Caki2 (cell line): ENCODE data around the gene UGT1A9. TPM values are rescaled to one million over a fixed set of nuclear protein-coding genes. Genes with fewer than 3 reads are reported as not detected.

Experiments
- DNase-seq: peaks from one replicate; pipeline ENCODE4 v3.0.0-alpha.2; 2015; ENCODE audit warnings: low read depth
- in situ Hi-C: cut with HindIII; loops from 2 replicates; pipeline ENCODE4 v1.10.0; 2016; ENCODE audit warnings: low sequenced_read_pairs, low pct_unique_long_range_greater_than_20kb, mixed read lengths
- total RNA-seq: library from RNA; depleted of rRNA; stranded (reverse); fragments of >200 nt; shearing (Covaris generic); gene quantifications from 2 replicates; pipeline ENCODE4 v1.2.3, GENCODE V29; 2014; ENCODE audit warnings: low replicate concordance; rRNA removed

UGT1A9 gene
- total RNA-seq, 1 experiment from 2014 or later = 161 TPM

- in situ Hi-C loops = no loop called here
- DNase-seq = no peak
Measured at GRCh38 chr2:233818639-233819621, 147.2 kb downstream of the UGT1A9 start.

- in situ Hi-C loops = no loop called here
- no peak for DNase-seq
Measured at GRCh38 chr2:233819884-233820773, 148.4 kb downstream of the UGT1A9 start.

- in situ Hi-C loops = no loop called here
- DNase-seq = no peak
Measured at GRCh38 chr2:233820774-233821105, 149.0 kb downstream of the UGT1A9 start.

- no peak for DNase-seq
- in situ Hi-C loops = no loop called here
Measured at GRCh38 chr2:233821196-233821595, 149.5 kb downstream of the UGT1A9 start.

- in situ Hi-C loops = no loop called here
- DNase-seq = no peak
Measured at GRCh38 chr2:233821709-233822100, 150.0 kb downstream of the UGT1A9 start.

GRCh38 chr2:233822101-233822771 lies 150.5 kb downstream of the UGT1A9 start:
- in situ Hi-C loops = no loop called here
- DNase-seq = no peak

Other genes starting within 250 kb of the UGT1A9 start
- 12.2 and 23.4 TPM in 2 replicates for gene USP40, start 105.1 kb upstream of the UGT1A9 start, total RNA-seq
- gene UGT1A8, start 54.3 kb upstream of the UGT1A9 start, total RNA-seq = 0.87 and 2.2 TPM in 2 replicates
- gene UGT1A10, start 35.5 kb upstream of the UGT1A9 start, total RNA-seq = not detected in 2 replicates
- gene UGT1A7, start 10.0 kb downstream of the UGT1A9 start, total RNA-seq = 39.2 and 45.3 TPM in 2 replicates
- gene UGT1A6, start 21.0 kb downstream of the UGT1A9 start, total RNA-seq = 130 and 145 TPM in 2 replicates
- gene UGT1A5, start 41.0 kb downstream of the UGT1A9 start, total RNA-seq = not detected in 2 replicates
- gene UGT1A4, start 46.8 kb downstream of the UGT1A9 start, total RNA-seq = 0.10 and 3.3 TPM in 2 replicates
- gene UGT1A3, start 57.1 kb downstream of the UGT1A9 start, total RNA-seq = 0.78 TPM in 1 of 2 replicates, not detected in the other
- gene UGT1A1, start 88.4 kb downstream of the UGT1A9 start, total RNA-seq = 6.9 and 10.4 TPM in 2 replicates
- gene MROH2A, start 106.4 kb downstream of the UGT1A9 start, total RNA-seq = not detected in 2 replicates
- gene HJURP, start 182.6 kb downstream of the UGT1A9 start, total RNA-seq = 33.9 and 34.9 TPM in 2 replicates
- gene TRPM8, start 245.5 kb downstream of the UGT1A9 start, total RNA-seq = 0.37 TPM in 1 of 2 replicates, not detected in the other